H1 (cell line): ENCODE data around the gene MUC5AC. TPM values are rescaled to one million over a fixed set of nuclear protein-coding genes. Genes with fewer than 3 reads are reported as not detected.

Experiments
- CTCF ChIA-PET: fragments of 300-600 bp; sonication (Branson Sonifier 250); formaldehyde crosslinking; loops from one replicate; lab custom pipeline; 2021; ENCODE audit not compliant: partially characterized antibody; lab: Charles Lee
- POLR2A ChIA-PET: fragments of 300-600 bp; sonication (Branson Sonifier 250); formaldehyde crosslinking; loops from one replicate; lab custom pipeline; 2021; ENCODE audit warnings: inconsistent platforms; ENCODE audit not compliant: partially characterized antibody; lab: Charles Lee
- DNase-seq, 2 experiments: peaks; one replicate each; pipeline versions ENCODE4 v3.0.0 to v3.0.0-alpha.2; 2010 to 2022; ENCODE audit warnings: low spot score in 2 of 2, low read depth in 1 of 2, mixed read lengths in 1 of 2
- FAIRE-seq: peaks from 2 replicates; lab custom pipeline; 2011; peaks lifted over from hg19 to GRCh38; lab: Jason Lieb, UNC
- H2AFZ ChIP-seq: 2 replicates; pipeline ENCODE4 v1.8.1; 2012; ENCODE audit warnings: low read length, inconsistent platforms
- H2AK5ac ChIP-seq: 2 replicates; pipeline ENCODE4 v1.6.1; 2013; ENCODE audit warnings: low read depth, low read length
- H2BK120ac ChIP-seq: replicated peaks from 2 replicates; pipeline ENCODE3; 2013; ENCODE audit warnings: low read depth, low read length, inconsistent platforms
- H2BK12ac ChIP-seq: 2 replicates; pipeline ENCODE4 v1.6.1; 2013; ENCODE audit warnings: low read depth, low read length
- H2BK15ac ChIP-seq: 2 replicates; pipeline ENCODE4 v1.6.1; 2013; ENCODE audit warnings: low read length
- H2BK20ac ChIP-seq: 2 replicates; pipeline ENCODE4 v1.6.1; 2013; ENCODE audit warnings: low read length
- H2BK5ac ChIP-seq: 2 replicates; pipeline ENCODE4 v1.6.1; 2013; ENCODE audit warnings: low read depth, low read length
- H3K14ac ChIP-seq: 2 replicates; pipeline ENCODE4 v1.6.1; 2013; ENCODE audit warnings: inconsistent platforms; ENCODE audit not compliant: insufficient read length
- H3K18ac ChIP-seq: 2 replicates; pipeline ENCODE4 v1.6.1; 2013; ENCODE audit warnings: low read length; ENCODE audit errors: extremely low read depth
- H3K23ac ChIP-seq: 2 replicates; pipeline ENCODE4 v1.6.1; 2013; ENCODE audit warnings: inconsistent platforms; ENCODE audit not compliant: insufficient read length
- H3K23me2 ChIP-seq: 2 replicates; pipeline ENCODE4 v1.6.1; 2013; ENCODE audit warnings: low read depth, low read length
- H3K27ac ChIP-seq: 2 replicates; pipeline ENCODE4 v1.6.1; 2011; ENCODE audit warnings: low read depth, low read length, inconsistent platforms
- H3K27me3 ChIP-seq, 4 experiments: replicated peaks in 1 of 4; 1 replicate in 1 of 4; 2 replicates in 3 of 4; pipeline versions ENCODE4 v1.6.1 to v1.8.1; 2011 to 2013; ENCODE audit warnings: low read length in 3 of 4, mild to moderate bottlenecking in 3 of 4, inconsistent platforms in 2 of 4, mixed read lengths in 2 of 4, moderate library complexity in 1 of 4; ENCODE audit not compliant: control insufficient read depth in 3 of 4, insufficient read depth in 3 of 4; ENCODE audit errors: extremely low read depth in 1 of 4
- H3K36me3 ChIP-seq, 4 experiments: 2 replicates each; pipeline versions ENCODE4 v1.6.1 to v1.8.1; 2011 to 2013; ENCODE audit warnings: mild to moderate bottlenecking in 4 of 4, low read length in 3 of 4, moderate library complexity in 2 of 4, control low read depth in 1 of 4, inconsistent platforms in 1 of 4; ENCODE audit not compliant: insufficient read depth in 4 of 4, control insufficient read depth in 2 of 4
- H3K4ac ChIP-seq: replicated peaks from 2 replicates; pipeline ENCODE3; 2013; ENCODE audit warnings: low read length, low read depth, mixed read lengths, inconsistent platforms; ENCODE audit not compliant: insufficient read length
- H3K4me1 ChIP-seq, 4 experiments: replicated peaks in 1 of 4; 1 replicate in 1 of 4; 2 replicates in 3 of 4; pipeline versions ENCODE4 v1.6.1 to v1.8.1; 2011 to 2013; ENCODE audit warnings: low read length in 3 of 4, inconsistent platforms in 2 of 4, mixed read lengths in 1 of 4; ENCODE audit not compliant: insufficient read depth in 4 of 4, control insufficient read depth in 3 of 4
- H3K4me2 ChIP-seq, 2 experiments: 2 replicates each; pipeline versions ENCODE4 v1.6.1 to v1.8.1; 2011 to 2013; ENCODE audit warnings: low read depth in 2 of 2, low read length in 2 of 2, control low read depth in 1 of 2, inconsistent platforms in 1 of 2, mild to moderate bottlenecking in 1 of 2; ENCODE audit not compliant: insufficient read depth in 1 of 2
- H3K4me3 ChIP-seq, 4 experiments: fragments of 200-600, 300-600 bp in 1 of 4; sonication (generic), shearing (Covaris generic), sonication (Bioruptor Twin) in 1 of 4; 2 replicates each; pipeline versions ENCODE4 v1.5.1 to v1.8.1; 2011 to 2016; ENCODE audit warnings: low read length in 4 of 4, low read depth in 3 of 4, control low read depth in 2 of 4, inconsistent platforms in 2 of 4, mild to moderate bottlenecking in 2 of 4, mixed read lengths in 1 of 4, moderate library complexity in 1 of 4; ENCODE audit not compliant: insufficient read depth in 2 of 4; ENCODE audit errors: extremely low read depth in 1 of 4
- H3K56ac ChIP-seq: replicated peaks from 2 replicates; pipeline ENCODE3; 2013; ENCODE audit warnings: low read depth, mild to moderate bottlenecking, mixed read lengths, low read length, inconsistent platforms; ENCODE audit not compliant: insufficient read length
- H3K79me1 ChIP-seq: 2 replicates; pipeline ENCODE4 v1.6.1; 2013; ENCODE audit warnings: low read depth, low read length, control low read depth
- H3K79me2 ChIP-seq, 2 experiments: 2 replicates each; pipeline versions ENCODE4 v1.6.1 to v1.8.1; 2012 to 2013; ENCODE audit warnings: low read length in 2 of 2, mild to moderate bottlenecking in 2 of 2, inconsistent platforms in 1 of 2; ENCODE audit not compliant: insufficient read depth in 2 of 2, control insufficient read depth in 1 of 2
- H3K9ac ChIP-seq, 4 experiments: replicated peaks in 1 of 4; 1 replicate in 1 of 4; 2 replicates in 3 of 4; pipeline versions ENCODE4 v1.6.1 to v1.8.1; 2011 to 2013; ENCODE audit warnings: low read depth in 3 of 4, low read length in 3 of 4, control low read depth in 2 of 4, mild to moderate bottlenecking in 2 of 4, moderate library complexity in 2 of 4, inconsistent platforms in 1 of 4; ENCODE audit errors: extremely low read depth in 1 of 4
- H3K9me3 ChIP-seq, 2 experiments: 2 replicates each; pipeline versions ENCODE4 v1.6.1 to v1.8.1; 2012 to 2013; ENCODE audit warnings: mild to moderate bottlenecking in 2 of 2, moderate library complexity in 2 of 2, control low read depth in 1 of 2, inconsistent platforms in 1 of 2, low read depth in 1 of 2, low read length in 1 of 2, mixed read lengths in 1 of 2; ENCODE audit not compliant: insufficient read depth in 2 of 2
- H4K20me1 ChIP-seq, 2 experiments: replicated peaks in 1 of 2; 2 replicates each; pipeline versions ENCODE3 to v1.8.1; 2011 to 2013; ENCODE audit warnings: inconsistent platforms in 2 of 2, low read length in 2 of 2, mild to moderate bottlenecking in 1 of 2; ENCODE audit not compliant: insufficient read depth in 2 of 2, control insufficient read depth in 1 of 2
- H4K5ac ChIP-seq: 2 replicates; pipeline ENCODE4 v1.6.1; 2013; ENCODE audit warnings: low read length, low read depth, mixed read lengths, inconsistent platforms; ENCODE audit not compliant: insufficient read length
- H4K8ac ChIP-seq: 2 replicates; pipeline ENCODE4 v1.8.0; 2013; ENCODE audit warnings: mild to moderate bottlenecking, moderate library complexity, low read length, inconsistent platforms; ENCODE audit not compliant: insufficient read depth; ENCODE audit errors: extremely low read depth
- H4K91ac ChIP-seq: replicated peaks from 2 replicates; pipeline ENCODE3; 2013; ENCODE audit warnings: low read length, mixed read lengths, inconsistent platforms; ENCODE audit not compliant: insufficient read length
- GTF2F1 ChIP-seq: IDR thresholded peaks from 2 replicates; pipeline ENCODE4 v1.6.1; 2012; ENCODE audit warnings: low read depth, low read length, improper control_type of control experiment, borderline replicate concordance
- KDM5A ChIP-seq: fragments of 200-600 bp; IDR thresholded peaks from 2 replicates; pipeline ENCODE4 v1.7.1; 2012; ENCODE audit warnings: mild to moderate bottlenecking, low read length, inconsistent platforms, mixed read lengths
- SIN3A ChIP-seq, 2 experiments: IDR thresholded peaks in 1 of 2; conservative IDR thresholded peaks in 1 of 2; 2 replicates each; pipeline ENCODE4 v1.6.1; 2011 to 2012; ENCODE audit warnings: low read length in 2 of 2, improper control_type of control experiment in 1 of 2, low read depth in 1 of 2, mild to moderate bottlenecking in 1 of 2
- TEAD4 ChIP-seq: IDR thresholded peaks from 2 replicates; pipeline ENCODE4 v1.6.1; 2012; ENCODE audit warnings: low read depth, low read length, inconsistent platforms, mixed read lengths
- WGBS, 2 experiments: shearing (Covaris generic) in 1 of 2; methylation state at CpG; one replicate each; pipeline versions ENCODE4 v1.1.6 to v1.1.7; 2013 to 2015; ENCODE audit warnings: low lambda C conversion rate in 2 of 2, mixed read lengths in 2 of 2, inconsistent platforms in 1 of 2, low coverage in 1 of 2, missing lambda C conversion rate in 1 of 2; ENCODE audit not compliant: insufficient replicate concordance in 2 of 2, insufficient coverage in 1 of 2, insufficient read length in 1 of 2; ENCODE audit errors: extremely low coverage in 1 of 2, missing lambda C conversion rate in 1 of 2; 5-methylcytosine and 5-hydroxymethylcytosine counted together
- polyA plus RNA-seq, 7 experiments: library from polyadenylated mRNA; depleted of rRNA in 3 of 7; stranded (reverse) in 5 of 7; unstranded in 2 of 7; fragments of >200 nt in 5 of 7; fragments of 200-250 nt in 2 of 7; gene quantifications; 1 replicate in 5 of 7; 2 replicates in 1 of 7; 4 replicates in 1 of 7; pipeline versions ENCODE4 v1.2.1 to v1.2.3, GENCODE V29; 2011 to 2013; ENCODE audit warnings: missing spikeins in 2 of 7, mixed read lengths in 2 of 7
- total RNA-seq: library from RNA; stranded (reverse); fragmentation: NEBNext Ultra II Directional; extraction: Animal tissue kit (Norgen Biotek cat#: 25700); gene quantifications from 2 replicates; pipeline ENCODE4 v1.2.1, GENCODE V29; 2021

The MUC5AC gene
- total and polyA plus RNA-seq, 2 of the 8 experiments (the other 6 are each of a cell fraction or from before 2014, with no cell fraction given) = not detected

DNA sequence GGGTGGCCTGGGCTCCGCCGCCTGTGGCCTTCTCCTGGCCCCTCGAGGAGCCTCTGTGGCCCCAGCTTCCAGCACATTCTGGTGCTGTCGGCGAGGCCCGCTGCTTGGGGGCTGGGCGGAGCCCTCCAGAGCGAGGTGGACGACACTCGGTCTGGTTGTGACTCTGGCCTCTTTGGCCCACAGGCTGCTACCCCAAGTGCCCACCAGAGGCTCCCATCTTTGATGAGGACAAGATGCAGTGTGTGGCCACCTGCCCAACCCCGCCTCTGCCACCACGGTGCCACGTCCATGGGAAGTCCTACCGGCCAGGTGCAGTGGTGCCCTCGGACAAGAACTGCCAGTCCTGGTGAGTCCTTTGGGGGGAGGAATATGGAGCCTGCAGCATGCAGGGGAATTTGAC lies 22.4 kb downstream of the MUC5AC start:
- Histone ChIP-seq H3K23ac (no peak overlapping the region), H3K14ac (no peak overlapping the region)
- no peak for TF ChIP-seq TEAD4
- no peak for TF ChIP-seq SIN3A (conservative IDR thresholded peaks at IDR 0.05 in 1 of 2, IDR thresholded peaks at IDR 0.05 in 1 of 2; ENCODE audit: low read depth in 1 of 2, low read length in 2 of 2)
- TF ChIP-seq KDM5A = no peak
- TF ChIP-seq GTF2F1 = no peak
- TF ChIP-seq, all 59 proteins: peak for 0
- H3K4me1 ChIP-seq = no peaks in the 10 kb centered on the region
- H3K27ac ChIP-seq = no peak overlapping the region
- no peaks in the 10 kb centered on the region for H3K23me2 ChIP-seq
- H3K18ac ChIP-seq = no peak overlapping the region
- ChIA-PET CTCF (interaction anchor here (1.8 kb wide), 1 partner anchor 12 kb away, joined by 3 read pairs; no protein-coding TSS in a partner anchor), POLR2A (no interaction called here)
- H4K20me1 ChIP-seq = no peaks in the 10 kb centered on the region
- no peak overlapping the region for H2BK15ac ChIP-seq
- H3K4ac ChIP-seq = no peak overlapping the region
- no peak overlapping the region for H2BK120ac ChIP-seq
- H3K27me3 ChIP-seq = no peaks in the 10 kb centered on the region
- WGBS, 2 experiments = 80% methylated on average over 11 of the region's 15 CpGs; no CpG with 5 or more reads in 1 of the 2 experiments
- H3K9me3 ChIP-seq = peaks cover 28 to 82% of the 10 kb centered on the region in 2 experiments
- H3K36me3 ChIP-seq = no peaks in the 10 kb centered on the region
- no peak overlapping the region for H2BK5ac ChIP-seq
- no peaks in the 10 kb centered on the region for H3K79me2 ChIP-seq
- no peak overlapping the region for H2AFZ ChIP-seq
- H2BK20ac ChIP-seq = no peak overlapping the region
- H3K4me2 ChIP-seq = no peak overlapping the region
- H3K9ac ChIP-seq = no peak overlapping the region
- no peak overlapping the region for H2BK12ac ChIP-seq
- no peak overlapping the region for H4K8ac ChIP-seq
- H4K5ac ChIP-seq = no peak overlapping the region
- H4K91ac ChIP-seq = no peak overlapping the region
- no peak overlapping the region for H3K4me3 ChIP-seq
- no peak overlapping the region for H3K56ac ChIP-seq
- H2AK5ac ChIP-seq = no peak overlapping the region
- no peaks in the 10 kb centered on the region for H3K79me1 ChIP-seq
- DNase-seq = no peak
- no peak for FAIRE-seq
